Measurements from ENCODE around the gene CD27.

DNA sequence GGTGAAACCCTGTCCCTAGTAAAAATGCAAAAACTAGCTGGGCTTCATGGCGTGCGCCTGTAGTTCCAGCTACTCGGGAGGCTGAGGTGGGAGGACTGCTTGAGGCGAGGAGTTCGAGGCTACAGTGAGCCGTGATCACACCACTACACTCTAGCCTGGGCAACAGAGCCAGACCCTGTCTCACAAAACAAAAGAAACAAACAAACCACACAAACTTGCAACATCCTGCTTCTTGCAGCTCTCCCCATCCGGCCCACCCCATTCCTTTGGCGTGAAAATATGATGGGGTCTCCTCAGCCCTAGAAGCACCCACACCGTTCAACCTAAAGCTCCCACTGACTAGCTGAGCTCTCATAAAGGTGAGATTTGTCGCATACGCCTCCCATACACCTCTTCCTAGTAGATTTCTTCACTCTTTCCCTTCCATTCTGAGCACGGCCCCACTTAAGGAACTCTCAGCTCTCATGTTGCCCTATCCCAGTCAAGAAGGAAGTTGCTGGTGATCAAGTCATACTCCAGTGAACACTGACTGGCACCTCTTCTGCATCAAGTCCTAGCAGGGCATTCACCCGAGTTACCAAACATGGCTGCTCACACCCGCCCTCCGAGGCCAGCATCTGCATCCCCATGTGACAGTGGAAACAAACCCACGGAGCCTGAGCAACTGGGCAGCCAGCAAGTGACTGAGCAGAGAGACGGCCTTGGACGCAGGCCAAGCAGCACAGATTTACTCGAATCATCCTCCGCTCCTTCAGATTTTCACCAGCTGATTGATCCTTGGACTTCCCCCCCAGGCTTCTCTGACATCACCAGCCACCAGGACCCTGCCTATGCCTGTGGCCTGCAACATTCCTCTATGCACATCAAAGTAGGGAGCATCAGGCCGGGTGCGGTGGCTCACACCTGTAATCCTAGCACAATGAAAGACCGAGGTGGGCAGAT, 18.9 kb upstream of the CD27 start:
- TF ChIP-seq EZH2 (IDR thresholded peaks at IDR 0.05; ENCODE audit: borderline replicate concordance, low read depth, low read length, poor library complexity, severe bottlenecking) (no peak), CTCF (conservative IDR thresholded peaks at IDR 0.05; ENCODE audit: low read depth, low read length) (no peak)
